Coronary artery (tissue), 2 donors: ENCODE data around the gene OPRL1.

ENCODE experiments used
- DNase-seq: peaks from one replicate; pipeline ENCODE4 v3.0.0-alpha.2; 2017; ENCODE audit warnings: low spot score
- H3K27ac ChIP-seq, 2 donors: fragments of 200-600 bp; sonication (generic); one replicate each; pipeline ENCODE4 v1.5.1; 2016 to 2019
- H3K4me3 ChIP-seq: fragments of 200-600 bp; sonication (generic); 2 replicates; pipeline ENCODE4 v1.5.1; 2016; ENCODE audit warnings: mild to moderate bottlenecking, moderate library complexity
- CTCF ChIP-seq: fragments of 200-600 bp; sonication (generic); IDR thresholded peaks from one replicate; pipeline ENCODE4 v1.5.1; 2019; ENCODE audit warnings: antibody characterized with exemption

Gene OPRL1

DNA sequence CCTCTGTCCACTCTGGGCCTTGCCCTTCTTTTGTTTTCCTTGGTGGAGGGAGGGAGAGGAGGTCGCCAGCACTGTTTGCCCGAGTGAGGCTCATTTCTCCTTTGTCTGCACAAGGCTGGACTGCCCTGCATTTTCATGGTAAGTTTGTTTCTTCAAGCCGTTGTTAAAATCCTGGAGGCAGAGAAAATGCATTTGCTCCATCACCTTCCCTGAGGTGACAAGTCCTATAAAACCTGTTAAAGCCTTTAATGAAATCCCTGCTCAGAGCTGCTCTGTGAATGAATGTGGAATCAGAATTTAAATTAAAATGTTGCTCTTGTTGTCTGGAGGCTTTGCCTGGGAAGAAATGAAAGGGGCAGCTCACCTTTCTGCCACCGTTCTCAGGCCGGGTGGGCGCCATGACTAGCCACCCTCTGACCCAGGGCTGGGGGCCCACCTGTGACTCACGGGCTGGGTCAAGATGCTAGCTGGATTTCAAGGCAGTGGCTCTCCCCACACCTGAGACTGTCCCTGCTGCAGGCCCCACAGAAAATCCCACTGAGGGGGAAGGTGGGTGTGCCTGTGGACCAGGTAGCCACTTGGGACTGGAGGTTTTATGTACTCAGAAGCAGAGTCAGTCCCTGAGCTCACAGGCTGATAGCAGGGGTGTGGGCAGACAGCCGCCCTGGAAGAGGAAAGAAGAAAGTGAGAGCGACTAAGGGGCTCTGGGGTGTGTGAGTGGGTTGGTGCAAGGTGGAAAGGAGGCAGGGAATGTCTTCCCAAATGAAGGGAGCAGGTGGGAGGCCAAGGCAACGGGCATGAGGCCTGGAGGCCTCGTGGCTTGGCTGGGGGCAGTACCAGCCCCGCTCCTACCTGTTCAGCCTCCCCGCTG lies 60.4 kb downstream of the OPRL1 start:
- no peak for DNase-seq
- no peak overlapping the region for H3K4me3 ChIP-seq
- TF ChIP-seq CTCF = no peak
- no peak overlapping the region for H3K27ac ChIP-seq

DNA sequence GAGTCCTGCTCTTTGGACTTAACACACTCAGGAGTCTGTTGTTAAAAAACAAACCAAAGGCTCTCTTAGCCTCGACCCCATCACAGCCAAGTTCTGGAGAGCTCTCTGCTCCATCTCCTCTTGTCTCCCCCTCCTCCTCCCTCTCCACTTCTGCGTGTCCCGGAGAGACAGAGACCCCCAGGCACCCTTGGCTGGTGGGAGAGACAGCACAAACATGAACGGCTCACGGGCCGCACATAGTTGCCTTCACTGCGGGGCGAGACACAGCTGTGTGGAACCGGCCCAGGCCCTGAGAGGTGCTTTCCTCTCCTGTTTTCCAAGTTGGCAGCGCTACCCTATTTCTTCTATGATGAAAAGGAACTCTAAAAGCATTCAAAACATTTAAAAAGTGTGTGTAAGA lies 61.1 kb downstream of the OPRL1 start:
- no peak overlapping the region for H3K4me3 ChIP-seq
- no peak for DNase-seq
- no peak for TF ChIP-seq CTCF
- no peak overlapping the region for H3K27ac ChIP-seq

- DNase-seq = no peak
- Histone ChIP-seq H3K27ac (no peak overlapping the region), H3K4me3 (no peak overlapping the region)
- no peak for TF ChIP-seq CTCF
Measured at GRCh38 chr20:64142590-64142989, 62.7 kb downstream of the OPRL1 start.

- DNase-seq = no peak
- TF ChIP-seq CTCF = no peak
- no peak overlapping the region for H3K27ac ChIP-seq
- H3K4me3 ChIP-seq = no peak overlapping the region
Measured at GRCh38 chr20:64143018-64143801, 63.3 kb downstream of the OPRL1 start.

GRCh38 chr20:64144144-64144912 lies 64.4 kb downstream of the OPRL1 start:
- H3K27ac ChIP-seq = no peak overlapping the region
- no peak for DNase-seq
- TF ChIP-seq CTCF = no peak
- no peak overlapping the region for H3K4me3 ChIP-seq

DNA sequence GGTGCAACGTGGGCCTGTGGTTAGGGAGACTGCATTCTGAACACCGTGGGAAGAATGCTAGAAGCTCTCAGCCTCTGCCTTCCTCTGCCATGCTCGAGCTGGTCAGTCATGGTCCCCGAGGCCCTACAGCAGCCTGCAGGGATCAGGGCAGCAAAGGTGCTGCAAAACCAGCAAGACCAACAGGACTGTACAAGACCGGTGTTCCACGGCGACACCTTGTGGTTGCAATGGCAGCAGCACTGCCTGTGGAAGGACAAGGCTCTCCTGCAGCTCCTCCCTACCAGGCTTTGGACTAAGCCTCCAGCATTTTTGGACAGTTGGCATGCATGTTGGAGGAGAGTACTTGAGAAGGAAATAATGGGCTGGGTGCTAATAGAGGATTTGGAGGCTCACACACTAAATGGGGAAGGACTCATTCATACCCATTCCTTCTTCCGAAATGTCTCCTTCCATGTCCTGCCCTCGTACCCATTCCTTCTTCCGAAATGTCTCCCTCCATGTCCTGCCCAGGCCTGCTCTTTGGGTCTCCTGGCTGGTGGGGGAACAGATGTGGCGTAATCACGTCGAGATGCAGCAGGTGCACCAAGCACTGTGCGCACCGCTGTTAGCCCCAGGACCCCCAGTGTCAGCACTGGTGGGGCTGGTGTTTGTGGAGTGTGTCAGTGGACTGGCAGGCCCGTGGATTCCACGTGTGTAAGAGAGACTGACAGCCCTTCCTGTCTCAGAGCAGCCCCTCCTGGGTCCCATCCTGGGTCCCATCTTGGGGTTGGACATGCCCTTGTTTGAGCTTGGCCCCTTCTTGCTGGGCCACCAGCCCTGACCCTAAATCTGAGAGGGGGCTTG lies 65.8 kb downstream of the OPRL1 start:
- TF ChIP-seq CTCF = no peak
- DNase-seq = no peak

More for the DNA sequence above, 65.8 kb downstream of the OPRL1 start:
- no peak overlapping the region for H3K4me3 ChIP-seq
- no peak overlapping the region for H3K27ac ChIP-seq
